Iris pigment epithelial cell (primary cell): ENCODE measurements around the gene BRDT.
"Not testable (repeated sequence)": the region's sequence is repeated elsewhere in the genome, so short reads cannot be mapped to it uniquely, and the experiment has no call there.

Source experiments
- DNase-seq: peaks from one replicate; pipeline ENCODE4 v3.0.0-alpha.2; 2011; ENCODE audit warnings: low read depth

BRDT gene

GRCh38 chr1:91981996-91982609 lies 32.9 kb downstream of the BRDT start:
- no peak for DNase-seq

- no peak for DNase-seq
Measured at GRCh38 chr1:91993256-91993655, 44.1 kb downstream of the BRDT start.

GRCh38 chr1:91997607-91998195 lies 48.5 kb downstream of the BRDT start:
- DNase-seq: peak; percentile 61

- no peak for DNase-seq
Measured at GRCh38 chr1:92004129-92004528, 54.9 kb downstream of the BRDT start.

GRCh38 chr1:92013923-92014322 lies 64.7 kb downstream of the BRDT start:
- DNase-seq: no peak

- DNase-seq: no peak
Measured at GRCh38 chr1:92016720-92017316, 67.6 kb downstream of the BRDT start.

- DNase-seq: no peak
Measured at GRCh38 chr1:92017656-92018055, 68.5 kb downstream of the BRDT start.

GRCh38 chr1:92026042-92026441 lies 76.8 kb downstream of the BRDT start:
- not testable (repeated sequence) for DNase-seq

GRCh38 chr1:92026806-92027205 lies 77.6 kb downstream of the BRDT start:
- DNase-seq: no peak

GRCh38 chr1:92029241-92029922 lies 80.2 kb downstream of the BRDT start:
- DNase-seq: peak; percentile 10

GRCh38 chr1:92030656-92031107 lies 81.5 kb downstream of the BRDT start:
- peak; percentile 58 for DNase-seq

- no peak for DNase-seq
Measured at GRCh38 chr1:92031281-92032110, 82.3 kb downstream of the BRDT start.

GRCh38 chr1:92037400-92037799 lies 88.2 kb downstream of the BRDT start:
- peak; percentile 23 for DNase-seq

- DNase-seq: peak; percentile 34
Measured at GRCh38 chr1:92038695-92039346, 89.6 kb downstream of the BRDT start.

- no peak for DNase-seq
Measured at GRCh38 chr1:92040971-92041370, 91.8 kb downstream of the BRDT start.

- no peak for DNase-seq
Measured at GRCh38 chr1:92043621-92044020, 94.4 kb downstream of the BRDT start.

- DNase-seq: no peak
Measured at GRCh38 chr1:92045766-92046495, 96.7 kb downstream of the BRDT start.

GRCh38 chr1:92051948-92052347 lies 102.7 kb downstream of the BRDT start:
- DNase-seq: no peak
